Sigmoid colon (tissue), 7 donors: ENCODE measurements around the gene POLRMT. TPM values are rescaled to one million over a fixed set of nuclear protein-coding genes. Genes with fewer than 3 reads are reported as not detected.

Experiments
- DNase-seq: peaks from one replicate; pipeline ENCODE4 v3.0.0-alpha.2; 2019
- H3K27ac ChIP-seq, 4 donors: fragments of 200-600 bp; sonication (generic); one replicate each; pipeline ENCODE4 v1.5.1; 2016 to 2019; ENCODE audit warnings: mild to moderate bottlenecking in 1 of 4
- H3K27me3 ChIP-seq, 3 donors: fragments of 200-600 bp; sonication (generic); one replicate each; pipeline ENCODE4 v1.5.1; 2019; ENCODE audit warnings: mild to moderate bottlenecking in 1 of 3
- H3K36me3 ChIP-seq, 4 donors: fragments of 200-600 bp; sonication (generic); one replicate each; pipeline ENCODE4 v1.5.1; 2016 to 2019
- H3K4me1 ChIP-seq, 4 donors: fragments of 200-600 bp; sonication (generic); one replicate each; pipeline ENCODE4 v1.5.1; 2017 to 2019
- H3K4me3 ChIP-seq, 4 donors: fragments of 200-600 bp; sonication (generic); one replicate each; pipeline ENCODE4 v1.5.1; 2017 to 2019; ENCODE audit warnings: mild to moderate bottlenecking in 2 of 4, moderate library complexity in 1 of 4
- H3K9me3 ChIP-seq, 4 donors: fragments of 200-600 bp in 3 of 4; sonication (generic) in 3 of 4; one replicate each; pipeline versions ENCODE4 v1.5.1 to v1.6.1; 2013 to 2019
- CTCF ChIP-seq, 4 experiments: fragments of 450-650 bp in 3 of 4; fragments of 200-600 bp in 1 of 4; IDR thresholded peaks; one replicate each; pipeline ENCODE4 v1.5.1; 2016 to 2019; ENCODE audit warnings: antibody characterized with exemption in 4 of 4, mild to moderate bottlenecking in 3 of 4, moderate library complexity in 2 of 4
- EP300 ChIP-seq, 4 donors: sonication (generic); formaldehyde crosslinking; IDR thresholded peaks; one replicate each; pipeline ENCODE4 v1.6.1; 2017; ENCODE audit warnings: antibody characterized with exemption in 4 of 4
- POLR2A ChIP-seq, 2 donors: fragments of 450-650 bp; IDR thresholded peaks; one replicate each; pipeline ENCODE4 v1.6.1; 2016; ENCODE audit warnings: antibody characterized with exemption in 2 of 2, mild to moderate bottlenecking in 2 of 2, moderate library complexity in 2 of 2
- POLR2AphosphoS5 ChIP-seq, 4 donors: sonication (generic); formaldehyde crosslinking; IDR thresholded peaks; one replicate each; pipeline ENCODE4 v1.6.1; 2017; ENCODE audit warnings: antibody characterized with exemption in 4 of 4
- WGBS, 2 donors: extraction: QIAGEN DNeasy Blood & Tissue Kit; methylation state at CpG; one replicate each; pipeline ENCODE4 v1.1.7; 2013; 5-methylcytosine and 5-hydroxymethylcytosine counted together
- intact Hi-C: fragments of 100-400 bp; cut with DNase I; formaldehyde crosslinking; loops from one replicate; pipeline ENCODE4 v1.15.1; 2023
- polyA plus RNA-seq, 3 donors: library from polyadenylated mRNA; stranded (reverse); fragments of 200-250 nt; gene quantifications; one replicate each; pipeline ENCODE4 v1.2.3, GENCODE V29; 2013
- total RNA-seq, 4 donors: library from RNA; depleted of rRNA; stranded (reverse); fragments of >200 nt; gene quantifications; one replicate each; pipeline ENCODE4 v1.1.0, GENCODE V29; 2016
- donor health status: healthy with polysubstance abuse.
- donor health status: Bipolar disorder and iron deficiency.
- donor health status: healthy.

POLRMT gene
- total and polyA plus RNA-seq, 7 donors, result 16.8 to 63.0 (median 24.0) TPM

- peak overlapping the region in 3 of 4 donors; percentile 21 to 36 (median 29) for H3K4me3 ChIP-seq
- peaks cover 0 to 46% (median 42%) of the 10 kb centered on the region in 4 donors for H3K4me1 ChIP-seq
- intact Hi-C loops, result loop anchor here (1.0 to 5.0 kb wide), 3 partner anchors 16 to 132 kb away; partner anchors contain the start of gene PTBP1
- WGBS, 2 donors, result 1 to 12% methylated on average over 24 of the region's 24 CpGs
- H3K9me3 ChIP-seq, result no peaks in the 10 kb centered on the region
- no peaks in the 10 kb centered on the region for H3K36me3 ChIP-seq
- no peaks in the 10 kb centered on the region for H3K27me3 ChIP-seq
- H3K27ac ChIP-seq, result peak overlapping the region; percentile 10 to 99 (median 67)
- no peak for TF ChIP-seq EP300 (IDR thresholded peaks at IDR 0.05)
- TF ChIP-seq POLR2AphosphoS5 (IDR thresholded peaks at IDR 0.05), result peak in 2 of 4 donors; percentile 23 to 24
- peak; percentile 92 to 98 (median 96) for TF ChIP-seq CTCF (IDR thresholded peaks at IDR 0.05)
- TF ChIP-seq POLR2A (IDR thresholded peaks at IDR 0.05), result no peak
- peak; percentile 88 for DNase-seq
Measured at GRCh38 chr19:664913-665443, 31.6 kb upstream of the POLRMT start.

GRCh38 chr19:663682-664117, 30.4 kb upstream of the POLRMT start:
- no peak for DNase-seq
- peak overlapping the region; percentile 39 to 100 (median 90) for H3K4me3 ChIP-seq
- H3K27ac ChIP-seq, result peak overlapping the region; percentile 96 to 99 (median 96)
- no peaks in the 10 kb centered on the region for H3K36me3 ChIP-seq
- intact Hi-C loops, result loop anchor here (2.0 to 5.0 kb wide), 4 partner anchors 17 to 134 kb away; partner anchors contain the start of genes FGF22, PALM and PTBP1
- H3K4me1 ChIP-seq, result peaks cover 0 to 59% (median 55%) of the 10 kb centered on the region in 4 donors
- H3K9me3 ChIP-seq, result no peaks in the 10 kb centered on the region
- no peaks in the 10 kb centered on the region for H3K27me3 ChIP-seq
- no peak for TF ChIP-seq POLR2A (IDR thresholded peaks at IDR 0.05)
- TF ChIP-seq CTCF (IDR thresholded peaks at IDR 0.05), result no peak
- no peak for TF ChIP-seq EP300 (IDR thresholded peaks at IDR 0.05)
- TF ChIP-seq POLR2AphosphoS5 (IDR thresholded peaks at IDR 0.05), result no peak
- WGBS, 2 donors, result 48 to 62% methylated on average over 18 of the region's 18 CpGs

DNA sequence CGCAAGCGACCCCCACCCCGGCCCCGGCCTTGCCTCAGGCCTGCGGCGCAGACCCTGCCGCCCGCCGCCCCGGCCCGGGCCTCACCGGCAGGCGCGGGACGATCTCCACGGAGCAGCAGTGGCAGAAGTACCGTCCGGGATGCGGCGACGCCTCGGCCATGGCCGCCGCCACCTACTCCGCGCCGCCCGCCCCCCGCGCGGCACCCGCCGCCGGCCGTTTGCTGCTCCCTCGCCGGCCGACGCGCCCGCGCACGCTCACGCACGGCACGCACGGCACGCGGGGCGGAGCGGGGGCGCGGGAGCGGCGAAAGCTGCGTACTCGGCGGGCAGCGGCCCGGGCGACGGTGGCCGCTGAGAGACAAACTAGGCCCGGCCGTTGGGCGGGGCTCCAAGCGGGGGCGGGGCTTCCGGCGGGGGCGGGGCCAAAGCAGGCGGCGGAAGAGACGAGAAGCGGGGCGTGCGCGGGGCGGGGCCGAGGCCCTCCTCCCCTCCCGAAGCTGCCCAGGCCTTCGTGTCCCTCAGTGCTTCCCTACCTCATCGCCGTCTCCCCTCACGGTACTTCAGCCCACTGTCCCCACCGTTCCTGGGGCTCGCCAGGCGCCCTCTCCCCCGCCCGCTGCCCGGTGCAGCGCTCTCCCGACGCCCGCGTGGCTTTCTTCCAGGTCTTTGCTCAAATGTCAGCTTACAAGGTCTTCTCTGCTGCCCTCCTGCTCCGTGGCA, 29.8 kb upstream of the POLRMT start, which contains the start of gene RNF126:
RNF126 (minus strand) TSS at position 253 of the 720 bp plus-strand sequence; CDS start at position 160, 93 bp downstream.
- Histone ChIP-seq H3K36me3 (no peaks in the 10 kb centered on the region), H3K27me3 (no peaks in the 10 kb centered on the region), H3K27ac (peak within 1 kb of the TSS; percentile 96 to 99 (median 96)), H3K9me3 (no peaks in the 10 kb centered on the region), H3K4me1 (peaks cover 0 to 65% (median 60%) of the 10 kb centered on the region in 4 donors), H3K4me3 (peak within 1 kb of the TSS; percentile 79 to 100 (median 99))
- peak; percentile 96 for DNase-seq
- 1% methylated on average over 97 of the region's 97 CpGs for WGBS, 2 donors
- TF ChIP-seq POLR2A (IDR thresholded peaks at IDR 0.05) (peak in 1 of 2 donors; percentile 66), POLR2AphosphoS5 (IDR thresholded peaks at IDR 0.05) (peak; percentile 65 to 81 (median 77)), CTCF (IDR thresholded peaks at IDR 0.05) (no peak), EP300 (IDR thresholded peaks at IDR 0.05) (no peak)
- intact Hi-C loops, result loop anchor here (2.0 to 5.0 kb wide), 3 partner anchors 24 to 134 kb away; partner anchors contain the start of genes FGF22, PALM and PTBP1

GRCh38 chr19:662207-662961, 29.0 kb upstream of the POLRMT start:
- Histone ChIP-seq H3K36me3 (no peaks in the 10 kb centered on the region), H3K27ac (peak overlapping the region; percentile 96 to 99 (median 96)), H3K4me1 (peaks cover 0 to 72% (median 67%) of the 10 kb centered on the region in 4 donors), H3K9me3 (no peaks in the 10 kb centered on the region), H3K27me3 (no peaks in the 10 kb centered on the region), H3K4me3 (peak overlapping the region; percentile 79 to 100 (median 99))
- TF ChIP-seq EP300 (IDR thresholded peaks at IDR 0.05) (no peak), POLR2A (IDR thresholded peaks at IDR 0.05) (no peak), POLR2AphosphoS5 (IDR thresholded peaks at IDR 0.05) (no peak), CTCF (IDR thresholded peaks at IDR 0.05) (no peak)
- peak; percentile 75 for DNase-seq
- intact Hi-C loops, result loop anchor here (2.0 to 5.0 kb wide), 3 partner anchors 24 to 135 kb away; partner anchors contain the start of genes FGF22, PALM and PTBP1
- WGBS, 2 donors, result 0% methylated on average over 81 of the region's 81 CpGs
